Measurements from ENCODE around the gene ITLN1. TPM values are rescaled to one million over a fixed set of nuclear protein-coding genes. Genes with fewer than 3 reads are reported as not detected.

The ITLN1 gene
- total RNA-seq, 4 donors from 2014 or later, result 0.61 TPM; not detected in 3

DNA sequence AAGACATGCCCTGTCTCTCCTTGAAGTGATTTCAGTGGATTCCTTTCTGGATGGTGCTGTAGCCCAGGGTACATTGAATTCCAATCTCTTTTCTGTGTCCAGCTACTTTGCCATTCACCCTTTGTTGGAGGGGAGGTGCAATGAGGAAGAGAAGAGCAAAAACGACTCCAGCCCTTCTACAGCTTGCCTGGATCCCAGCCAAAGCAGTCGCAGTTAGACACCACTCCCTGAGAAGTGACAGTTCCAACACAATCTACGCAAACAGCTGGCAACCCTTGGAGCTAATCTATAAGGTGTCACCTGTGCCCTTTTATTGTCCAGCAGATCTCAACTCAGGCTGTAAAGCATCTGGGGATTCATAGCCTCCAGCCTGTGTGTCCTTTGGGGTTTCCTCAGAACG is 26.9 kb downstream of the ITLN1 start:
- no peak for TF ChIP-seq POLR2A (IDR thresholded peaks at IDR 0.05)
- TF ChIP-seq, protein P1, sequence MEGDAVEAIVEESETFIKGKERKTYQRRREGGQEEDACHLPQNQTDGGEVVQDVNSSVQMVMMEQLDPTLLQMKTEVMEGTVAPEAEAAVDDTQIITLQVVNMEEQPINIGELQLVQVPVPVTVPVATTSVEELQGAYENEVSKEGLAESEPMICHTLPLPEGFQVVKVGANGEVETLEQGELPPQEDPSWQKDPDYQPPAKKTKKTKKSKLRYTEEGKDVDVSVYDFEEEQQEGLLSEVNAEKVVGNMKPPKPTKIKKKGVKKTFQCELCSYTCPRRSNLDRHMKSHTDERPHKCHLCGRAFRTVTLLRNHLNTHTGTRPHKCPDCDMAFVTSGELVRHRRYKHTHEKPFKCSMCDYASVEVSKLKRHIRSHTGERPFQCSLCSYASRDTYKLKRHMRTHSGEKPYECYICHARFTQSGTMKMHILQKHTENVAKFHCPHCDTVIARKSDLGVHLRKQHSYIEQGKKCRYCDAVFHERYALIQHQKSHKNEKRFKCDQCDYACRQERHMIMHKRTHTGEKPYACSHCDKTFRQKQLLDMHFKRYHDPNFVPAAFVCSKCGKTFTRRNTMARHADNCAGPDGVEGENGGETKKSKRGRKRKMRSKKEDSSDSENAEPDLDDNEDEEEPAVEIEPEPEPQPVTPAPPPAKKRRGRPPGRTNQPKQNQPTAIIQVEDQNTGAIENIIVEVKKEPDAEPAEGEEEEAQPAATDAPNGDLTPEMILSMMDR (IDR thresholded peaks at IDR 0.05 in 4 of 5, conservative IDR thresholded peaks at IDR 0.05 in 1 of 5), result no peak
- in situ Hi-C loops (cut with MboI; ENCODE audit: low sequenced_read_pairs in 4 of 4), result no loop called here
- no peaks in the 10 kb centered on the region for H3K4me1 ChIP-seq
- intact Hi-C loops (cut with DNase I; ENCODE audit: low total_unique reads), result no loop called here
- no peak overlapping the region for H3K27ac ChIP-seq
- no peak overlapping the region for H3K4me3 ChIP-seq
- H3K27me3 ChIP-seq, result no peaks in the 10 kb centered on the region
- peak in 1 of 2 donors; percentile 14 for DNase-seq
- H3K9me3 ChIP-seq, result no peaks in the 10 kb centered on the region
- H3K36me3 ChIP-seq, result no peaks in the 10 kb centered on the region
- no peak for ATAC-seq

DNA sequence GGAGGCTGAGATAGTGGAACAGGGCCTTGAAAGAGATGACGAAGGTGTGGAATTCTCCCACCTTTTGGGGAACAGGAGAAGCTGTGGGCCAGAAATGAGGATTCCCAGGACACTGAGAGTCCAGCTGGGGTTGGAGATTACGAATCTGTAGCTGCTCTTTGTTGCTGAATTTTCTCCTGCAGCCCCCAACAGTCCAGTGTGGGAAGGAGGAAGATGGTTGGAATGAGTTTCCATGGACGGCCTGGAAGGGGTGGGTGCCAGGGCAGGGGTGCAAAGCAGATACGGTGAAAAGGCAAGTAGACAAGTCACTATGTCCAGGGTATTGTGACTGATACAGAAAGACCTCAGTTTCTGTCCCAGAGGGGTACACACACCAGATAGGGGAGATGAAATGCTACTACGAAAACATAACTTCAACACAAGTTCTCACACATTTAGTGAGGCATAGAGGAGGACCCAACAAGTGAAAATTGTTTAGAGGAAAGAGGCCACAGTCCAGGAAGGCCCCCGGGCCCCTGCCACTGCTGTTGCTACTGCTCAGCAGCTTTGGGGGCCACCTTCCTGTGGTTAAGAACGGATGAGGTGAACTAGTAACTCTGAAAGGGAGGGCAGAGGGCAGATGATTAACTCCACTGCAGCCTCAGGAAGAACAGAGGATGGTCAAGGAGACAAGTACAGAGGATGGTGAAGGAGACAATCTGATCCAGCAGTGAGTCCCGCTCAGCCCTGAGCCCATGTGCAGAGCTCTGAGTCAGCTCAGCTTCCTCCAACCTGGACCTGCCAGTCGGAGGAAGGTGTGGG is 29.6 kb downstream of the ITLN1 start:
- Histone ChIP-seq H3K27ac (no peak overlapping the region), H3K9me3 (no peaks in the 10 kb centered on the region), H3K4me3 (no peak overlapping the region), H3K4me1 (no peaks in the 10 kb centered on the region), H3K27me3 (no peaks in the 10 kb centered on the region), H3K36me3 (no peaks in the 10 kb centered on the region)
- TF ChIP-seq POLR2A (IDR thresholded peaks at IDR 0.05), result no peak
- TF ChIP-seq, protein P1 (IDR thresholded peaks at IDR 0.05 in 4 of 5, conservative IDR thresholded peaks at IDR 0.05 in 1 of 5), result no peak
- DNase-seq, result no peak
- intact Hi-C loops (cut with DNase I; ENCODE audit: low total_unique reads) (no loop called here), in situ Hi-C loops (cut with MboI; ENCODE audit: low sequenced_read_pairs in 4 of 4) (no loop called here)
- ATAC-seq, result no peak

DNA sequence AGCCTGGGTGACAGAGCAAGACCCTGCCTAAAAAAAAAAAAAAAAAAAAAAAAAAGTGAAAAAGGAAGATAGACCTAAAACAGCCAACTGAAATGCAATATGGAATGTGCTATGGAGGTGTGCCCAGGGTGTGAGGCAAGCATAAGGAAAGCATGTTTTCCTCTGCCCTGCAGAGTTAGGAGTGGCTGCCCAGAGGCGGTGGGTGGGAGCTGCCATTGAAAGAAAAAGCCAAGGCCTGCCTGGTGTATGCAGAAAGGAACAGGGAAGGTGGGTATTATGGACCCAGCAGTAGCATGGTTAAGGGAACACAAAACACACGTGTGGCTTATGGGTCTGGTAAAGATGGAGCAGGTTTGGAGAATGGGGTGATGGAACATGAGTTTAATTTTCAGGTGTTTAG is 31.2 kb downstream of the ITLN1 start:
- no peaks in the 10 kb centered on the region for H3K27me3 ChIP-seq
- no peak overlapping the region for H3K27ac ChIP-seq
- intact Hi-C loops (cut with DNase I; ENCODE audit: low total_unique reads) (no loop called here), in situ Hi-C loops (cut with MboI; ENCODE audit: low sequenced_read_pairs in 4 of 4) (no loop called here)
- no peaks in the 10 kb centered on the region for H3K4me1 ChIP-seq
- H3K9me3 ChIP-seq, result no peaks in the 10 kb centered on the region
- no peaks in the 10 kb centered on the region for H3K36me3 ChIP-seq
- no peak for DNase-seq
- ATAC-seq, result no peak
- H3K4me3 ChIP-seq, result no peak overlapping the region
- TF ChIP-seq POLR2A (IDR thresholded peaks at IDR 0.05), result no peak
- TF ChIP-seq, protein P1 (IDR thresholded peaks at IDR 0.05 in 4 of 5, conservative IDR thresholded peaks at IDR 0.05 in 1 of 5), result no peak

DNA sequence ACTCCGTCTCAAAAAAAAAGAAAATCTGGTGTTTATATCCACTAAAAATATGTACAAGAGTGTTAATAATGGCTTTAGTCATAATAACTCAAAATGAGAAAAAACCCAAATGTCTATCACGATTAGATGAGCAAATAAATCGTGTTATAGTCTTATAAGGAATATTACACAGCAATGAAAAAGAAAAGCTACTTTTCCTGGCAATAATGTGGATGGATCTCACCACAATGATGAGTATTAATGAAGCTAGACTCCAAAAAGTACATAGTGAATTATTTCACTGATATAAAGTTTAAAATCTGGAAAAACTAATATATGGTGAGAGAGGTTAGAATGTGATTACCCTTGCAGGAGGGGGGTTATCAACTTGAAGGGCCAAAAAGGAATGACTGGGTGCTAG is 32.0 kb downstream of the ITLN1 start:
- DNase-seq (no peak), ATAC-seq (no peak)
- TF ChIP-seq POLR2A (IDR thresholded peaks at IDR 0.05), result no peak
- TF ChIP-seq, protein P1 (IDR thresholded peaks at IDR 0.05 in 4 of 5, conservative IDR thresholded peaks at IDR 0.05 in 1 of 5), result no peak
- Histone ChIP-seq H3K9me3 (no peaks in the 10 kb centered on the region), H3K36me3 (no peaks in the 10 kb centered on the region), H3K4me3 (no peak overlapping the region), H3K27me3 (no peaks in the 10 kb centered on the region), H3K4me1 (no peaks in the 10 kb centered on the region), H3K27ac (no peak overlapping the region)
- in situ Hi-C loops (cut with MboI; ENCODE audit: low sequenced_read_pairs in 4 of 4), result no loop called here
- intact Hi-C loops (cut with DNase I; ENCODE audit: low total_unique reads), result no loop called here

Data from gastrocnemius medialis (tissue), 4 donors.